GM19452 (cell line): ENCODE results near the gene AGRP.

Source experiments
- ATAC-seq: cut with Tn5 transposase; IDR thresholded peaks from one replicate; pipeline ENCODE4 v1.9.1; 2021; ENCODE audit not compliant: unreplicated experiment

AGRP gene

DNA sequence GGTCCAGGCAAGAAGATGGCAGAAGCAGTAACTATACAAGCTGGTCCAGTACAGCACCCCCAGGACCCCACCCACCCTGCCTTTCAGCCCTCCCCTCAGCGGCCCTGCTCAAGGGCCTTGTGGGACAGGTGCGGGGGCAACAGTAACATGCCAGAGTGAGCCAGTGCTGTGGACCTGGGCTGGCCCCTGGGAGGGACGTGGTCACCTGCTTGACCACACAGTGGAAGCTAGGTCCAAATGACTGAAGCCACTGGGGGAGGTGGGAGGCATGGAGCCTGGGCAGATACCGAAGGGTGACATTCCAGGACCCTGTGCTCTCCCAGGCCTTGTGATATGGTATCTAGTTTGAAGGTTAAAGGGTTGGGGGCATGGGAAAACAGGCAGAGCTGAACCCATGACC, 19.7 kb downstream of the AGRP start:
- no peak for ATAC-seq

DNA sequence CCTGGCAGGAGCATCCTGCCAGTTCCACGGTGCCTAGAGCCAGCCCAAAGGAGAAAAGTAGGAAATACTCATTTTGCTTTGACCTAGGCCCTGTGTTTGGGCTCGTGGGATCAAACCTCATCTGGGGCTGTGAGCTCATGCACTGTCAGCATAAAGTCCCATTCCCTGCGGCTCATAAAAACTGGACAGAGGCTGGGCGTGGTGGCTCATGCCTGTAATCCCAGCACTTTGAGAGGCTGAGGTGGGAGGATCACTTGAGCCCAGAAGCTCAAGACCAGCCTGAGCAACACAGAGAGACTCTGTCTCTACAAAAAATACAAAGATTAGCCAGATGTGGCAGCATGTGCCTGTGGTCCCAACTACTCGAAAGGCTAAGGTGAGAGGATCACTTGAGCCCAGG, 20.3 kb downstream of the AGRP start:
- ATAC-seq = no peak

DNA sequence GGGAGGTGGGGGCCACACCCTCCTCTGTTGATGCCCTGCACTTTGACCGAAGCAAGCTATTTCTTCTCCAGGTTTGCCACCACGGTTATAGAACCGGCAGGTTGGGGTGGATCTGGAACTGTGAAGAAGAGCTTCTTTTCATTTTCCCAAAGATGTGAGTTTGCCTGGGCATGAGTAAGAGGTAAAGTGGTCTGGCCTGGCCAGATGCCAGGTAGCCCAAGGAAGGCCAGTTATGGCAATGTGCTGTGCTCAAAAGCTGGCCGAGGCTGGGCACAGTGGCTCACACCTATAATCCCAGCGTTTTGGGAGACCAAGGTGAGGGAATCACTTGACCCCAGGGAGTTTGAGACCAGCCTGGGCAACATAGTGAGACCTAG, 21.1 kb downstream of the AGRP start:
- ATAC-seq = no peak

DNA sequence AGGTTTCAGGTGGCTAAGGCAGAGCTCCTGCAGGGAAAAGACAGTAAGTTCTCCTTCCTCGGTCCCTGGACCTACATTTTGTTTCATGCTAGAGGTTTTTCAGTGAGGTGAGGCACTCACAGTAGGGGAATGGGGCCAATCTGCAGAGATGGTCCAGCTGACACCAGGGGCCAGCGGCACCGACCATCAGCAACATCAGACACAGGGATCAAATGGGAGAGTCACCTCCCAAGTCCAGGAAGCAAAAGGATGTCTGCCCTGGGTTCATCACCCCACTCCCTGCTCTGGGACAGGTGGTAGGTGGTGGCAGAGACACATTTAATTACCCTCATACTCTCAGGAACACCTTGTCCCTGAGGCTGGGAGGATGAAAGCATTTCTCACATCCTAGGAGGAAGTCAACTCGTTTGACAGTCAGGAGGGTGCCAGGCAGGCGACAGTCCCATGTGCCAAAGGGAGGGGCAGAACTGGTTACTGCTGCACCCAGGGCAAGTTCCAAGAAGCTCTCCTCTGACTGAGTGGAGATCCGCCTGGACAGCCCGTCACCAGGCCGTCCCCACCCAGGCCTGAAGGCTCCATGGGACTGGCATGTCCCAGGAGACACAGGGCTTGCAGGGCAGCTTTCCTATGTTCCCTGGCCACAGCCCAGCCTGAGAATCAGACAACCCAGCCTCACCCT, 21.6 kb downstream of the AGRP start:
- no peak for ATAC-seq

DNA sequence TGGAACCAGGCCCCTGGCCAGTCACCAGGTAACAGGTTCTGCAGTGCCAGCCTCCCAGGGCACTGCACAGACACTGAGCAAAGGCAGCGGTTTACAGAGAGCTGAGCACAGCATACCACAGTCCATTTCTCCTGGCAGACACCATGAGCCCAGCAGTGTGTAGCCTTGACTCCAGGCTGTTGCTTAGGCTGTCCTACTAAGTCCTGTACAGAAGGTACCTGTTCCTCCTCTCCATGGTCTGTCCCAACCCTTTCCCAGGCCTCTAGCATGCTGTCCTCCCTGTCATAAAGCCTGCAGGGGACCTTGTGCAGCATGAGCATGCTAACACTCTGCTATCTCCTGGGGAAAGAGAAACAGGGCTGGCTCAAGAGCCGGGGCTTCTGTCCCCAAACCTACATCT, 22.4 kb downstream of the AGRP start:
- no peak for ATAC-seq

DNA sequence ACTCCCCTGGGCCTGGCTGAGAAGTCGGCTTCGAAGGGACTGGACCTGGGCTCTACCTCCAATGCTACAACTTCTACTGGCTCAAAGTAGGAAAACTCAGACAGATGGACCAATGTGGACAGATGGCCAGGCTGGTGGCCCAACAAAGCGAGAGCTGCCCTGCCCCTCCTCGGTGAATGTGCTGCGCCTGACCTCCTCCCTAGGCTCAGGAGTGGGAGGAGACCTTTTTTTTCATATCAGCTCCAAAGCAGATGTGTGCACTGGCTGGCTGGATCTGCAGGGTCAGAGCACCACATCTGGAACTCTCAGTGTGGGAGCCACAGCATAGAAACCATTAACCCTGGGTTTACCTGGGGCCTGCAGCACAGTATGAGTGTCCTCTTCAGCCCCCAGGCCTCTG, 23.2 kb downstream of the AGRP start:
- ATAC-seq = no peak

DNA sequence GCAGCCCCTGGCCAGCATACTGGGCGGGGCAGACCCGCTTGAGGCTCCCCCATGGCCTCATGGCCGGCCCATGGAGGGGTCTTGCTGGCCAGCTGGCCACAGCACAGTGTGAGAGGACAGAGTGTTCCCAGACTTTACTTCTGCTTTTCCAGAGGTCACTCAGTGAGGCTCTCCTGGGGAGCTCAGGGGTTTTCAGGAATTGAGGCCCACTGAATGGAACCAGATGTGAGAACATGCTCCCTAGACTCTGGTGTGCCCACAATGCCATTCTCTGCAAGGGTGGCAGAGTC, 23.5 kb downstream of the AGRP start:
- ATAC-seq = no peak

DNA sequence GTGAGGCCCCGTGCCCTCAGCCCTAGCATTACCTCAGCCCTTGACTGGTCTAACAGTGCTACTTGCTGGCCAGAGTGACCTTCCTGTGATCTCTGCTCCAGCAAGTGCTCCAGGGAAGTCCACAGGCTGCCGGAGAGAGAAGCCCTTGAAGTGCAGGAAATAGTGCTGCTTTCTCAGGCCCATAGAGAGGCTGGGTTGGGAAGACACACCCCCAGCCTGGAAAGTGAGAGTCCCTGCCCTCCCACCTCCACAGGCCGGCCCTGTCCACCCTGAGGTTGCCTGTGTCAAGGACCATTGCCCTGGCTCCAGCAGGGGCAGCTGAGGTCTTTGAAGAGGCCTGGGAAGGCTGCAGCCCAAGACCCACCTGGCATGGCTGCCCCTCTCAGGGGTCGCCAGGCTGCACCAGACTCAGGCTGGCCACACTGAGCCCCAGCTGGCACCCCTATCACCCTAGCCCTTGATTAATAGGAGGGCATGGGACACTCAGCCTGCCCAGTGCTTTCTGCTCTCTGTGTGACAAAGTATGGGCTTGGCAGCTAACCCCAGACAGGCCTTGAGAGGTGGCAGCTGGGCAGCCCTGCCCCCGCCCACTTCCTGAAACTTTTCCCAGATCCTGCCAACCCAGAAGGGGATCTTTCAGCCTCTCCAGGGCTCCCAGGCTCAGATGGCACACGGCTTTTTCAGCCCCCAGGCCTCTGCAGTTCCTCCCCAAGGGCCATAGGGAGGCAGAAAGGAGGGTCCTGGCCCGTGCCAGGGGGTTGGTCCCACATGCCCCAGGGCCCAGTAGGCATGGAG, 24.1 kb downstream of the AGRP start:
- ATAC-seq = no peak

DNA sequence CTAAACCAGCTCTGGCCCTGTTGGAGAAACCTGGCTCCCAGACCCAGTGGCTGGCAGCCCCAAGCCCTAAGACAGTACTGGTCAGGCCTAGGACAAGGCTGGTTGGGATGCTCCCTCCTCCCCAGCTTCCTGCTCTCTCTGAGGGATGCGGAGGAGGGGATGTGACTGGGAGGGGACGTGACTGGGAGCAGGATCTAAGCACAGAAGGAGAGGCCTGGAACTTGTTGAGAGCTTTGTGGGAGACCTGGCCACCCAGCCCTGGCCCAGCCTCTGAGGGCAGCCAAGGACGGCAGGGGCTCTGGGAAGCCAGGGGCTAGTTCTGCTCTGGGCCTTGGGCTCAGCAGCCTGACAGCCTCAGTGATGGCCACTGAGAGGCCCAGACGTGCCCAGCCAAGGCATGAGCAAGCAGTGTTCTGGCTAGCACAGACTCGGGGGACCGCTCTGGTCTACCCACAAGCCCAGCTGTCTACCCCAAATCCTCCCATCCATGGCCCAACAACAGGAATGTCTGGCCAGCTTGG, 25.2 kb downstream of the AGRP start:
- no peak for ATAC-seq

DNA sequence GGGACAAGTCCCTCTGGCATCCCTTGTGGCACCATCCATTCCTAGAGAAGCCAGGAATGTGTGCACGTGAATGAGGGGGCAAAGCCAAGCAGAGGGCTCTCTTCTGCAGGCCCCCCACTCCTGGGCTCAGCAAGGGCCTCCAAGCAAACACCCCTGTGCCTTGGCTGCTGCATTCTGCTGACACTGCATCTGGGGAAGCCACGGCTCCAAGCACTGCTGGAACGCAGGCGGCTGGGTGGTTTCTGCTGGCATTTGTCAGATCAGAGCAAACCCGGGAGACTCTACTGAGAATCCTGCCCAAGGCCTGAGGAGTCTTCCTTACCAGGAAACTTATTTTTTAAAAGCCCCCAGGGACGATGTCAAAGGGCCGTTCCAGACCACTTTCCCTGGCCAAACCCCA, 25.7 kb downstream of the AGRP start:
- ATAC-seq = no peak

DNA sequence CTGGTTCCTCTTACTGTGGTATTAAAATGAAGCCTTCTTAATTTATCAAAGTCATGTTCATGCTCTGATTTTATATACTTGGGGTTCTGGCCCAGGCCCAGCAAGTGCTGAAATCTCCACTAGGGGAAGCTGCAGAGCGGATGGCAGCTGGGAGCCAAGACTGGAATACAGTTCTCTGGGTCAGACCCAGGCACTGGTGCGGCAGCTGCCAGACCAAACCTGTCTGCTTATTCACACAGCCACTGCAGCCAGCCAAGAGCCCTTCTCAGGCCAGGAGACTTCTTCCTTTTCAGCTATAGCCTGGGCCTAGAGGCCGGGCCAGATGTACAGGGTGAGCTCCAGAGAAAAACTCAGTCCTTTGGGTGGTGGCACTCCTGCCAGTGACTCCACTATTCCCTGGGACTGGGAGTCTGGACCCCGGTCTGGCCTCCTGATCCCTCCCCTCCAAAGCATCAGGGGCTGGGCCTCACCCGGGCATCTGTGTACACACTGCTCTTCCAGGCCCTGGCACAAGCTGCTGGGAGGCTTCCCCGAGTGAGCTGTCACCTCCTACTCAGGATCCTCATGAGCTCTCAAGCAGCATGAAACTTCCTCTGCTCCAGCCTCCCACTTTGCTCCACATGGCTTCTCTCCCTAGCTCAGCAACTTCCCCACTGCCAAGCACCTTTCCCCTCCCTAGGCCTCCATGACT, 26.8 kb downstream of the AGRP start:
- no peak for ATAC-seq

DNA sequence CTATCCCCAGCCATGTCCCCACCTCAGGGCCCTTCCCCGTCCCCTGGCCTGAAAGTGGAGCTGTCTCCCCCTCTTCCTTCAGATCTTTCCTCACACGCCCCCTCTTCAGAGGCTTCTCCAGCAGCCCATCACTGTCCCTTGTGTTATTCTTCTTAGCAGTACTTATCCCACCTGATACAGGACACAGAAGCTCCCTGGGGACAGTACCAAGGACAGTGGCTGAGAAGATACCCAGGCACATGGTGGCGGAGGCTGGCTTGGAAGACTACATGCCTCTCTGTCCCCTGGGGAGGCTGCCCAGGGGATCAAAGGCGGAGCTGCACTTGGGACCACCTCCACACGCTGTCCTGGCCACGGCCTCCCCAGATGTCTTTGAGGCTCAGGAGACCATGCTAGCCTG, 28.5 kb downstream of the AGRP start:
- no peak for ATAC-seq

DNA sequence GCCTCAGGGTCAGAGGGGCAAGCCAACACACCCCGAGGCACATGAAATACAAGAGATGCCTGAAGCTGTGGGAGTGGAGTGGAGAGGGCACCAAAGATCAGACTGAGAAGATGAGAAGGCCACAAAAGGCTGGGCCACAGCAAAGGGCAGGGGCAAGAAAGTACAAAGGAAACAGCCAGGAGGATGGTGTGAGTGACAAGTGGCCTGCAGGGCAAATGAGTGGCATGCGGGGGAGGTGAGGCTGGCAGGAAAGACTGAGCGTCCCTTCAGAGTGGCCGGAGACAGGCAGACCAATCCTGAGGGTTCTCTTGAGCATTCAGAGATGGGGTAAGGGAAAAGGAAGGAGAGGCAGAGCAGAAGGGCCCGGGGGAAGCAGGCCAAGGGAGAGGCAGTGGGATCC, 29.2 kb downstream of the AGRP start:
- ATAC-seq = no peak

DNA sequence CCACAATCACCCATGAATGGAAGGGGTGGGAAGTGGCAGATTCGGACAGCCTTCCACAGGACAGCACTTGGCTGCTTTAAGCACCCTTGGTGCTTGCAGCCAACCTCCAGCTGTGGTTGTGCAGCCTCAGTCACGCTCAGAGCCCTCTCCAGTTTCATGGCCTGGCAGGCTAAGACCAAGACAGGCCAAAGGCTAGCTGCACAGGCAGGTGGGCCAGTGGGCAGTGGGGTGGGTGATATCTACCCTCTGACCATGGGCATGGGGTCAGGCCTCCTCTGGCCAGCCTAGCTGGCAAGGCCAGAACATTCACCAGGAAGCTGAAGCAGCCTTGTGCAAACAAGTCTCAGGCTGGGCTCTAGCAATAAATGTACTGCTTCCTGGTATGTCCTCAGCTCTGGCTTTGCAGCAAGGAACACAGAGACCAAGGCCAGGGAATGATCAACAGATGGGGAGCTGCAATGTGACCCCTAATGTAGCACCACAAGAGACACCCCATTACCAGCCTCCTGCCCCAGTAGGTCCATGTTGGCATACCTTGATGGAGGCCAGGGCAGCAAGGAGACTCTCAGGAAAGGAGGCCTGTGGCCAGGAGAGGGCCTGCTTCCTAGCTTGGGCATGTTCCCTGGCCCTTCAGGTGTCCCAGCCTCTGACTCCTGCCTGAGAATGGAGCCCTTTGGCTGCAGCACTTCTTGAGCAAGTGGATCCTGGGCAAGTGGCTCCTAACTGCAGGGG, 31.5 kb downstream of the AGRP start:
- ATAC-seq = no peak

DNA sequence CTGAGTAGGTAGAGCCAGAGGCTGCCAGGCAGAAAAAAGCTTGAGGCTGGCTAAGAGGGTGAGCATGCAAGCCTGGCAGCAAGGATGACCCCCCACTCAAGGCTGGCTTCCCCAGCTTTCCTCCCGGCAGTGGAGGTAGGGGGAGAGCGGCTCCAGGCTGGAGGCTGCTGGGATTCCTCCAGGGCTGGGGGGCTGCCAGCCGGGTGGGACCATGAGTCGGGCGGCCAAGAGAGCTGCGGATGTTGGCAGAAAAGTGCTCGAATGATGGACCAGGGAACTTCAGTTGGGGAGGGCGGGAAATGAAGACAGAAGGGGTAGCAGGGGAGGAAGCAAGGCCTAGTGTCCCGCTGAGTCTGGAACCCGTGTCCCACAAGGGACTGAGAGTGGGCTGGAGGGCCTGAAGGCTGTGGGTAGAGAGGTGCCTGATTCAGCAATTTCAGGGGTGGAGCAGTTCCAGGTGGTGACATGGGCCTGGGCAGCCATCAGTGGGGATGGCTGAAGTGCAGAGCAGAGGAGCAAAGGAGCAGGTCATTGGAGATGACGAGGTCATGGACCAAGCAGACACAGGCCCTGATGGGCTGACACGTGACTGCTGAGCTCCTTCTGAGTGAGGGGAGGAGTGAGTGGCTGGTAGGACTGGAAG, 32.2 kb downstream of the AGRP start:
- no peak for ATAC-seq

DNA sequence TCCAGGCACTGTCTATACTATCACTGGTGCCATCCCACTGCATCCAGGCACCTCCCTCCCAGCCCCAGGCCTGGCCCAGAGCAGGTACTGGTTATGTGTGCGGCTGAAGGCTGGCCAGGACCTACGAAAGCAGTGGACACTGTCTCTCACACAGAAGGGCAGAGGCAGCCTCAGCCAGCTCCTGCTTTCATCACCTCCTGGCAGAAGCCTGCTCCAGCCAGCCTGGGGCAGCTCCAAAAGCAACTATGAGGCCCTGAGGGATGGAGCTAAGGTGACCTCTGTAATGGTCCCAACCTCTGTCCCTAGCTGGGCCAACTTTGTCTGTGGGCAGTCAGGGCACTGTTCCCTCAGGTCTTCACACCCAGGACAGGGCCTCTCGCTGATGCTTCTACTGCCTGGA, 33.6 kb downstream of the AGRP start:
- ATAC-seq = no peak

DNA sequence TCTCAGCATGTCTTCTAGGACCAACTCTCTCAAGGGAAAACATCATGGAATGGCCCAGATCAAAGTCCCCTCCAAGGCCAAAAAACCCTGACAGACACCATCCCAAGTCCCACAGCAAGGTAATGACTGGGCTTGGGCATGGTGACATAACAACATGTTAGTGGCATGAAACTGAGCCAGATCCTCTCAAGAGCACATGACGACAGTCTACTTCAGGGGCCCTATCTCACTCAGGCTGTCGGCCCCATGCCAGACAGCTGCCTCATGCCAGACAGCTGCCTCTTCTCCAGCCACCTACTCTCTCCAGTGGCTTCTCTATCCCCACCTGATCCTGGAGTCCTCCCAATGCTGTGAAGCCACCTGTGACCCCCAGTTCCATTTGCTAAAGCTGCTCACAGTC, 34.0 kb downstream of the AGRP start:
- ATAC-seq = no peak

DNA sequence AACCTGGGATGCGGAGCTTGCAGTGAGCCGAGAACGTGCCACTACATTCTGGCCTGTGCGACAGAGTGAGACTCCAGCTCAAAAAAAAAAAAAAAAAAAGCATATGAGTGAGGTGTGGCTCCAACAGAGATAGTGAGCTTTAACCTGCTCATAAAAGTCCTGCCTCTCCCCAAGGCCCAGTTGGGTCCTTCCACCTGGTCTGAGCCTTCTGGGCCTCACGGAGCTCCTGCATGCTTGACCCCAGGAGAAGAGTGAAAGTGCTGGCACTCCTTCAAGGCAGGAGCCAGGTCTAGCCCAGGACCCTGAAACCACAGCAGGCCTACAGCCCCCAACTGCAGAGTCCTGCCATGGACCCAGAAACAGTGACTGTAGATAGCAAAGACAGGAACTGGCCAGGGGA, 34.8 kb downstream of the AGRP start:
- ATAC-seq = no peak

DNA sequence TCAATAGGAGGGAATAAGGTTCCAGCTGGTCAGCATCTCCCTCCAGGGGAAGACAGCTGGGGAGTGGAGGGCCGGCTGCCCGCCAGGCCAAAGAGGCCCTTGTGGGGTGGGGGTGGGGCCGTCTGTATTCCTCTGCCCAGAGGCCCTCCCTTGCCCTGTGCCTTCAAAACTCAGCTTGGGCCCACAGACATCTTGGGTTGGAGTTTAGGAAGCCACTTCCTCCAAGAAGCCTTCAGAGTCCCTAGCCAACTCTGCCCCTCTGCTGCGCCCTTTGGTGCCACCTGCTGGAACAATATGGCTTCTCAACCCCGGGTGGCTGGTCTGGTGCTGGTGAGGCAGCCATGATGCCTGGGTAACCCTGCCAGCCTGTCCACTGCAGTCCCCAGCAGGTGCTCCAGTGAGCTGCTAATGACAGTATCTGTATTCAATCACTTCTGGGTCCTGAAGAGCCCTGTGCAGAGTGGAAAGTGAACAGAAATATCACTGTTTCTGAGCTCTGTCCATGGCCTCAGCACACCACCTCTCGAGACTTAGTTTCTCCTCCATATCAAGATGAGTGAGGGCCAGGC, 35.8 kb downstream of the AGRP start:
- ATAC-seq = no peak

DNA sequence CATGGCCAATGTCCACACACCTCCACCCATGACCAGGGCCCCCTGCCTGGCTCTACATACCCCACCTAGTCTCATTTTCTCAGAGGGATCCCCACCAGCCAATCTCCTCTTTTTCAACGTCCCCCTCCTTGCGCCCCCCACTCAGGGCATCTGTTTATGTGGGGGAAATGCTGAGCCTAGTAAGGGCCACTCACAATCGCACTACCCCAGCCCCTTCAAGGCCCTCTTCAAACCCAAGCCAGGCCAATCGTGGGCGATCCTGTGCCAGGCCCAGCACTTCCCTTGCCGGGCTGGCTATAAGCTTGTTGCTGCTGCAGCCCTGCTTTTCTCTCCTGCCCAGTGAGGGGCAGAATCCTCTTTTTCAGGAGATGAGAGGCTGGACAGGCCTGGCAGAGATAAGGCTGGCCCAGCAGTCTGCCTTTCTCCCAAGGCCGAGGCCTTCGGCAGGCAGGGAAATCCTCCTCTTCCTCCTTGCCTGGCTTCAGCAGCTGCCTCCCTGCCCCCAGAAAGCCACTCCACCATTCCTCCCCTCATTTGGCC, 36.3 kb downstream of the AGRP start:
- no peak for ATAC-seq
